Cardiac septum (tissue), 1 donor: ENCODE measurements around the gene PRKAG2. TPM values are rescaled to one million over a fixed set of nuclear protein-coding genes. Genes with fewer than 3 reads are reported as not detected.

Source experiments
- DNase-seq: peaks from one replicate; pipeline ENCODE4 v3.0.0-alpha.2; 2020; ENCODE audit warnings: low spot score
- intact Hi-C: fragments of 100-400 bp; cut with DNase I; formaldehyde crosslinking; loops from one replicate; pipeline ENCODE4 v1.14.0; 2022
- total RNA-seq: library from RNA; stranded (reverse); fragmentation: NEBNext Ultra II Directional; extraction: Animal tissue kit (Norgen Biotek cat#: 25700); gene quantifications from one replicate; pipeline ENCODE4 v1.2.1, GENCODE V29; 2021
- donor health status: DM: no; HTN: no; CAD: no.

The PRKAG2 gene
- total RNA-seq, 1 donor from 2014 or later, result 106 TPM

DNA sequence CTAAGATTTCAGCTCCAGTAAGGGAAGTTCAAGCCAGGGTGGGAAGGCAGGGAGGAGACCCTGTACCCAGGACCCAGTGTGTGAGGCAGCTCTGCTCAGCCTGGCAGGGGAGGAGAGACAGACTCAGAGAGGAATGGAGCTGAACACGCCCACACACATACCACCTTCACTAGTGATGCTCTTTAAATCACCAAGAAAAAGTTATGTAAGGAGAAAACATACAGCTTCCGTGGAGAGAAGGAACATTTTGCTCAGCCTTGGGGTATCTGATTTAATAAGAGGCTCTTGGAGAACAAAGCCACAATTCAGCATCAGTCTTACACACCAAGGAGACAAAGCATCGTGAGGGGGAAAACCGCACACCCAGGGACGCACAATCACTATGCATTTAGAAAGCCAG is 62.9 kb downstream of the PRKAG2 start:
- intact Hi-C loops, result no loop called here
- no peak for DNase-seq

DNA sequence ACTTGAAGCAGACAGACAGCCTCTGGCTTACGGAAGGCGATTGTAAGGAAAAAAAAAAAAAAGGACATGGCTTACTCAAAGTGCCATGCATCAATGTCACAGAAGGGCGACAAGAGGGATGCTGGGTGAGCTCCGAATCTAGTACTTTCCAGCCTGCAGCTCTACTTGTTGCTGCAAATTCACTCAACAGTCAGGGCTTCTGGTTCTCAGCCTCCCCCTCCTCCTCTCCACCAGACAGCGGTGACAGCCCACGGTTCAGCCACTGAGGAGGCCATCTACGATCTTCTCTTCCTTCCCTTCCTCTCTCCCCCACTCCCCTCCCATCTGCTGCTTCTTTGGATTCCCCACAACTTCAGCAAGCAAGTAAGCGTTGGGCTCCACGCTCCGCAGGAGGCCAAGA is 63.5 kb downstream of the PRKAG2 start:
- intact Hi-C loops, result no loop called here
- no peak for DNase-seq

DNA sequence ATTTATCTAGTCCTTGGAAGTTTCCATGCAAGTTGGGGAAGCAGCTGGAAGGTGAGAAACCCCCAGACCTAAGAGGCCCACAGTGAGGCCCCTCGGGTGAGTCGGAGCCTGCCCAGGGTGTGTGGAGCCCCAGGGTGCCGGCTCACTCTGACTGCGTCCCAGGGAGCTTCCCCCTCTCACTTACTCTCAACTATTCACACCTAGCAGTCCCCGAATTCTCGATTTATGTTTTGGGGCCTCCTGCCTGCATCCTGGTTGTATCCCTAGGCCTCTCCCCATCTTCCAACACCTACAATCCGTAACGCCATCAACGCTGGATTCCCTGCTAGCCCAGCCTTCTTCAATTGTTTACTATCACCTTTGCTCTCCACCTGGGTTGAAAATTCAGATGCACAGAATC is 63.9 kb downstream of the PRKAG2 start:
- no peak for DNase-seq
- intact Hi-C loops, result no loop called here

GRCh38 chr7:151810441-151811232 is 66.3 kb downstream of the PRKAG2 start:
- intact Hi-C loops, result no loop called here
- no peak for DNase-seq

- intact Hi-C loops, result no loop called here
- no peak for DNase-seq
Observed at GRCh38 chr7:151809864-151810170, 67.1 kb downstream of the PRKAG2 start.

GRCh38 chr7:151809146-151809863 is 67.6 kb downstream of the PRKAG2 start:
- intact Hi-C loops, result no loop called here
- DNase-seq, result no peak

DNA sequence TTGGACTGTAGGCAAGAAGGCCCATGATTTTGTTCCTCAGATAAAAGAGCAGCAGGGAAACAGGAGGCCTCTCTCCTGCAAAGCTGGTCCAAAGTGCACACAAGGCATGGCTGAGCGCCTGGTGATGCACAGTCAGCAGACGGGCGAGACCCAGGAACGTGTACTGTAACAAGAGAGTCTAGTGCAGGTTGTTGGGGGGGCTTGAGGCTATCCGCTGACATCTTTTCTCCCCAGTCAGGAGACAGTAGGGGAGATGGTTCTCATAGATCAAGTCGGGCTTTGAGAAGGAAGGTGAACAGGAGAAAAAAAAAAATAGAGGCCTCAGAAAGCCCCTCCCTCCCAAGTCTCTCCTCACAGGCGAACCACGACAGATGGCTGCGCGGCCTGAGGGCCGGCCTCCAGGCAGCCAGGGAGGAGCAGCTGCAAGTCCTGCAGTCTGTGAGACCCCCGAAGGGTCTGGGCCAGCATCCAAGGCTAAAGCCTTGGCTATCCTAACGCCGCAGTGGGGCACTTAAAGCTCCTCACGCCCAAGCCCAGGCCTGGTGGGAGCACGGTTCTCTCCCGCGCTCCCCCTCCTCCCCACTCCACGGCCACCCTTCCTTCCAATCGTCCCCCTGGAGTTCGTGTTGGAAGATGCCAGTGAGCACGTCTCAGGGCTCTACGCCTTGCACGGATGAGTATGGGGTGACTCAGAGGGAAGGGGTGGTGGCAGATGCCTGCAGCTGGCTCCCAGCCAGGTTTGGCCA is 68.3 kb downstream of the PRKAG2 start:
- DNase-seq, result no peak
- intact Hi-C loops, result no loop called here

DNA sequence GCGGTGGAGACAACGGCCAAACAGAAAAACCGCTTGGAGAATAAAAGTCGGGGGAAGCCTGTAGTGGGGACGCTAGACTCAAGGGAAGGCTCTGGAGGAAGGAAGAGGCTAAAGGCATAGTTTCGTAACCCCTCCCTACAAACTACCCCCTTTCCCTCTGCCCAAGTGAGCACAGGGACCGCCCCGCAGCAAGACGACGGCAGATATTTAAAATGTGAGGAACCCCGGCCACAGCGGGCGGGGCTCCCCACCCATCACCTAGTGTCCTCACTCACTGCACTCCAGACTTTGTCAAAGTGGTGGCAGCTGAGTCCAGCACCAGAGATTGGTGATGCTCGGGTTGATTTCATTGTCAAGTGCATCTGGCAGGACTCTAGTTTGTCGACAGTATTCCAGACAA is 69.1 kb downstream of the PRKAG2 start:
- intact Hi-C loops, result no loop called here
- no peak for DNase-seq

DNA sequence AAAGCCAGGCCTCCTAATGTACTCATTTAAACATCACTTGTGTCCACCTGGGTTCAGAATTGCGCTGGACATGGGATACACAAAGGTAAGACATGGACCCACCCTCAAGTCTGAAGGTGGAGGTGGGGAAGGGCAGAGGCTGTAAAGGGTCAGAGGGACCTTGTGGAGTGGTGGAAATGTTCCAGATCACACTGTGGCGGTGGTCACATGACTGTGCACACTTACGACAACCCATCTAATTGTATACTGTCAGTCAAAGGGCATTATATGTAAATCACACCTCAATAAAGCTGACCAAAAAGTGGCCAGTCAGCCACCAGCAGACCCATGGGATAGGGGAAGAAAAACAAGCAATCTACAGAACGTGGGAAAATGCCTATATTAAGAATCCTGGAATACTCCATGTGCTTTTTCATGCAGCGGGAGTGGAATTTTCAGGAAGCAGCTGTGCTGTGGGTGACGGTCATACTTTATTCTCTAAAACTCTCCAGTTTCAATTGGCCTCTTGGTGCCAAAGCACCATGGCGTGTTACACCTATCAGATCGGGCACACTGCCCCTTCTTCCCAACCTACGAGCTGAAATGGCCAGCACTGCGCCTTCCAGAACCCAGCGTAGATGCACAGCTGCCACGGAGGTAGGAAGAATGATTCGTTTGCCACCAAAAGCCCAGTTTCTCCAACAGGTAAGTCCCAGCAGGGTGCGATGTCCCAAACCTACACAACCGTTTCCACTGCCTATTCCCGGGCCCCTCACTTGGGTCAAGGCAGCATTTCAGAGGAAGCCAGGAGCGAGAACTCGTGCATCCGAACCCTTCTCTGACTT is 69.8 kb downstream of the PRKAG2 start:
- DNase-seq, result no peak
- intact Hi-C loops, result no loop called here

DNA sequence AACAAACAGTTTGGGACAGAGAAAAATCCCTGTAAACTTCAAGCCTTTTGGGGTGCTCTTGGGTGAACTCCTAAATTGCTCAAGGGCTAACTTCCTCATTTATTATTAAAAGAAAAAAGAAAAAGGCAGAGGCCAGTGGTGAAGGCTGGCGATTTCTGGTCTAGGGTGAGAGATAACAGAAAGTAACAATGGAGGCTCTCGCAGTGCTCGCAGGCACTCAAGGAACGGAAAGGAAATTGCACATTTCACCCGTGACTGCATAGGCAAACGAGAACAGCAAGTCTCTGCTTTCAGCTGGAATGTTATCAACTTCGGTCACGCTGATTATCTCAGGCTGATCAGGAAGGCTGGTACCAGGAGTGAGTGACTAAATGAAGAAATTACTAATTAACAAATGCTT is 70.7 kb downstream of the PRKAG2 start:
- no peak for DNase-seq
- intact Hi-C loops, result no loop called here

DNA sequence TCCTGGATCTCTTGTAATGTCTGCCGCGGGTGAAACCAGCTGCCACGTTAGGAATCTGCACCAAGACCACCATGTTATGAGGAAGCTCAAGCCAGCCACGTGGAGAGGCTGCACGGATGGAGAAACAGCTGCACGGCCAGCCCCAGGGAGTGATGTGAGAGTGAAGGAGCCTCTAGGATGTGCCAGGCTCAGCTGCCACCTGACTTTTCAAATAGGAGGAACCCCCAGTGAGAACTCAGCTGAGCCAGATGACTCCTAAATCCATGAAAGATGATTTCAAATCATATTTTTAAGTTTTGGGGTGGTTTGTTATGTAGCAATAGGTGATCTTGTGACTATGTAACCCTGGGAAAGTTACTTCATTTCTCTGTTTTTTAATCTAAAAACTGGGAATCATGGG is 71.7 kb downstream of the PRKAG2 start:
- no peak for DNase-seq
- intact Hi-C loops, result no loop called here

- intact Hi-C loops, result no loop called here
- DNase-seq, result no peak
Observed at GRCh38 chr7:151804756-151805155, 72.2 kb downstream of the PRKAG2 start.

DNA sequence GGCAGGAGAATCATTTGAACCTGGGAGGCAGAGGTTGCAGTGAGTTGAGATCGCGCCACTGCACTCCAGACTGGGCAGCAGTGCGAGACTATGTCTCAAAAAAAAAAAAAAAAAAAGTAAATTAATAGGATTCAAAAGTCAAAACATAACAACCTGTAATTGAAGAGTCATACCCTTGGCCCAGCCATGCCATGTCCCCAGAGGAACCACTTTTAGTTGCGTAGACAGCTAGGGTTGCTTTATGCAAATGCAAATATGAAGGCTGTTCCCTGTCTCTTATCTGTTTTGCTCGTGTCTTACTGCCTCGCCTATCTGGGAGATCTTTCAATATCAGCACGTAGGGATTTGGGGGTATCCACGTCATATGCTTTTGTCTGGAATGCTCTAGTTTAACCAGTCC is 73.1 kb downstream of the PRKAG2 start:
- no peak for DNase-seq
- intact Hi-C loops, result no loop called here

DNA sequence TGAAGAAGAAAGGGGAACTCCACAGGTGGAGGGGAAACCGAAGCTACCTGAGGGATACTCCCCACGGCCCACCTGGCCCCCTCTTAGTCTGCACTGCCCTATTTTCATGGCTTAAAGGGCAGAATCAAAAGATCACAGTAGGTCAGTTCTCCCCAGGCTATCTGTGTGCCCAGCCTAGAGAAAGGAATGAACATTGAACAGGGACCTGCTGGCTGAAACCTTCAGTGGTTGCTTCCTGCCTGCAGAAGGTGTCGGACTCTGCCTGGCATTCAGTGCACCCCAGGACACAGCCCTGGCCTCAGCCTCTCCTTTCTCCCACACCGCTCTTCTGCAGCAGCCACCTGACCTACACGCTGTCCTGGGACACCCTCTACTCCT is 74.5 kb downstream of the PRKAG2 start:
- intact Hi-C loops, result no loop called here
- DNase-seq, result no peak

- DNase-seq, result no peak
- intact Hi-C loops, result no loop called here
Observed at GRCh38 chr7:151801782-151802468, 75.0 kb downstream of the PRKAG2 start.

DNA sequence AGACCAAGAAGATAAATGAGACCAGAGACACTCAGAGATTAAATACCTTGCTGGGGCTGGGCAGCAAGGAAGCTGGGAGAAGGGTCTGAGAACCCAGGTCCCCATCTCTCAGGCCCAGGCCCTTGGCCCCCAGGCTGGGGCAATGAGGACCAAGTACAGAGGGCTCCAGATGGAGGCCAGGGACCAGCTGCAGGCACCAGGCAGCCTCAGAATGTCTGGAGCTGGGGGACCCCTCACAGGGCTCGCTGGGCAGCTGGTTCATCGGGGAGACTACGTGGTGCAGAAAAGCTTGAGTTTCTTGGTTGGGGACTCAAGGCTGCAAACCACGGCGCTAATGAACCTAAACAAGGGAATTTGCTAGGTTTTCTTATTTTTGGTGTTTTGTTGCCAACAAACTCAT is 75.6 kb downstream of the PRKAG2 start:
- intact Hi-C loops, result no loop called here
- no peak for DNase-seq

GRCh38 chr7:151800861-151801260 is 76.1 kb downstream of the PRKAG2 start:
- intact Hi-C loops, result no loop called here
- DNase-seq, result no peak

- intact Hi-C loops, result no loop called here
- DNase-seq, result no peak
Observed at GRCh38 chr7:151800391-151800790, 76.5 kb downstream of the PRKAG2 start.

GRCh38 chr7:151799506-151799905 is 77.4 kb downstream of the PRKAG2 start:
- intact Hi-C loops, result no loop called here
- DNase-seq, result no peak
